GM19193 (cell line): ENCODE data around the gene SFXN3.

Experiments used
- POLR2A ChIP-seq: IDR thresholded peaks from 4 replicates; pipeline ENCODE4 v1.6.1; 2011; ENCODE audit not compliant: insufficient read depth, insufficient read length; ENCODE audit errors: extremely low read depth

Gene SFXN3

GRCh38 chr10:101018600-101019439 is 12.2 kb upstream of the SFXN3 start:
- no peak for TF ChIP-seq POLR2A

GRCh38 chr10:101019440-101019703 is 11.7 kb upstream of the SFXN3 start:
- no peak for TF ChIP-seq POLR2A

GRCh38 chr10:101020427-101021075 is 10.5 kb upstream of the SFXN3 start:
- no peak for TF ChIP-seq POLR2A

DNA sequence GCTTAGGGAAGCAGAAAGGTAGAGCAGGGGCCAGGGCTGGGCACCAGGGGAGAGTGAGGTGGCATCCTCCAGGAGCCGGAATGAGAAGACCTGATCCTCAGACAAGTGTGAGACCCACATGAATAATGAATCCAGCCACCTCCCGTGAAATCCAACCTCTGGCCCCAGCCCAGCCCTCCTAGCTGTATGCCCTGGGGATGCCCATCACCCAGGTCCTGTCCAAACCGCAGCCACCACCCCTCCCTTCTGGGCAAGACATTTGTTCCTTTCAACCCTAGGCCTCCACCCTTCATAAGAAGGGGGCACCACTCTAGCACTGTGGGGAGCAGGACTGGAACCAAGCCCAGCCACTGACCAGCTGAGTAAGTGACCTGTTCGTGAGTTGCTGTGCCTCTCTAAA is 9.8 kb upstream of the SFXN3 start:
- no peak for TF ChIP-seq POLR2A

DNA sequence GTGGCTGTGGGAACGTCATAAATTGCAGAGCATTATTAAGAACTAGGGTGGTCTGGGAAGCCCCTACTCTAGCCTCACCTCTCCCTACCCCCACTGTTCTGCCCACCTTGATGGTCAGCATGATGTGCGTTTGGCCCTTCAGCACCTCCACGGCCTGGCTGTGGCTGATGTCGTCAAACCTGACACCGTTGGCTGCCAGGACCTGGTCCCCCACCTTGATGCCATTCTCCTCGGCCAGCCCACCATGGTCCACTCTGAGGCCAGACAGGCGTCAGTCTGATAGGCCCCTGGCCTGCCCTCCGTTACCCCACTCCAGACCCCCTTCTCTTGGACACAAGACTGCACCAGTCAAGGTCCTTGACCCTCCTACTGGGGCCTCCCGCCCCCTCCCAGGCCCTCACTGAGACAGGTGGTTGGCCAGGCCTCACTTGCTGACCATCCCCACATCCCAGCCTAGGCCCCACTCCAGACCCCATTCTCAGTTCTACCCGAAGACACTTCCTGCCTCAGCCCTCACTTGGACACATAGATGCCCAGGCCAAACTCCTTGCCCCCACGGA is 9.3 kb upstream of the SFXN3 start:
- no peak for TF ChIP-seq POLR2A

DNA sequence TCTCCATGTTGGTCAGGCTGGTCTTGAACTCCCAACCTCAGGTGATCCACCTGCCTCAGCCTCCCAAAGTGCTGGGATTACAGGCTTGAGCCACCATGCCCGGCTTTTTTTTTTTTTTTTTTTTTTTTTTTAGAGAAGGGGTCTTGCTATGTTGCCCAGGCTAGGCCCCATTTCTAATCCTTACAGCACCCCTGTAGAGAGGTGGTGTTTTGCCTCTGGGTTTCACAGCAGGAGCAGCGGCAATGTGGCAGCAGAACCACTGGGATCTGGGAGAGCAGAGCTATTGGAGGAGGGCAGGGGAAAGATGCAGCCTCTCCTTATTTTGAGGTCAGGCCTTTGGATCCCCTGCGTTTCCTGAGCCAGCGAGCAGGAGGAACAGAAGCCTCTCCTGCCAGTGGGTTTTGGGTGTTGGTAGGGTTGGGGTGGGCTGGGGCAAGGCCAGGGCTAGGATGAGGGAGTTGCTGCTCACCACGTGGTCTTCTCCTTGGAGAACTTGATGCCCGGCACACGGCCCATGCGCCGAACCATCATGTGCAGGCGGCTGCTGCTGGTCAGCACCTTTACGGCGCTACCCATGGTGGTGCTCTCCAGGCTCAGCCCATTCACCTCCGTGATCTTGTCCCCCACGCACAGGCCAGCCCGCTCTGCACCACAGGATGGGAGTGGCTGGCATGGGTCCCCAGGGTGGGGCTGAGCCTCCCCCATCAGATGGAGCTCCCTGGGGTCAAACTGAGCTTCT is 7.9 kb upstream of the SFXN3 start:
- TF ChIP-seq POLR2A = no peak

DNA sequence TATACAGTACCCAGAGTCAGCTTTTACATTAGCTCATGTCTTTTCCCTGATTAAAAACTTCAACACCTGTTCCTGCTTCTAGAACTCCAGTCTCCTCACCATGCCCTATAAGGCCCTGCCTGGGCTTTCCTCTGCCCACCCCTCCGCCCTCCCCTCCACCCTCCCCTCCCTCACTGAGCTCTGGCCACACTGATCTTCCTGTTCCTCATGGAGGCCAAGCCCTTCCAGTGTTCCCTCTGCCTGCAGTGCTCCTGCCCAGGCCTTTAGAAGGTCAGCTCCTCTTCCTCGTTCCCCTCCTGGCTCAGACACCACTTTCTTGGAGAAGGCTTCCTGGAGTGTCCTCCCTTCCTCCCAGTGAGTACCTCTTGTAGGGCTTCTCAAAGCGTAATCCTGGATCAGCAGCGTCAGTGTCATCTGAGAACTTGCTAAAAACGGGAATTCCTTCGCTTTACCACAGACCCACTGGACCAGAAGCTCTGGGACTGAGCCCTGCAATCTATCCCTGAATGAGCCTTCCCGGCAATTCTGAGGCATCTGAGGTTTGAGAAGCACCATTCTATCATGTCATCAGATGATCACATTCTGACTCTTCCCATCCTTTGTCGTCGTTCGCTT is 3.8 kb upstream of the SFXN3 start:
- TF ChIP-seq POLR2A = no peak

GRCh38 chr10:101028446-101029337 is 2.3 kb upstream of the SFXN3 start:
- TF ChIP-seq POLR2A = no peak

- no peak for TF ChIP-seq POLR2A
Measured at GRCh38 chr10:101029520-101030295, 1.3 kb upstream of the SFXN3 start.

DNA sequence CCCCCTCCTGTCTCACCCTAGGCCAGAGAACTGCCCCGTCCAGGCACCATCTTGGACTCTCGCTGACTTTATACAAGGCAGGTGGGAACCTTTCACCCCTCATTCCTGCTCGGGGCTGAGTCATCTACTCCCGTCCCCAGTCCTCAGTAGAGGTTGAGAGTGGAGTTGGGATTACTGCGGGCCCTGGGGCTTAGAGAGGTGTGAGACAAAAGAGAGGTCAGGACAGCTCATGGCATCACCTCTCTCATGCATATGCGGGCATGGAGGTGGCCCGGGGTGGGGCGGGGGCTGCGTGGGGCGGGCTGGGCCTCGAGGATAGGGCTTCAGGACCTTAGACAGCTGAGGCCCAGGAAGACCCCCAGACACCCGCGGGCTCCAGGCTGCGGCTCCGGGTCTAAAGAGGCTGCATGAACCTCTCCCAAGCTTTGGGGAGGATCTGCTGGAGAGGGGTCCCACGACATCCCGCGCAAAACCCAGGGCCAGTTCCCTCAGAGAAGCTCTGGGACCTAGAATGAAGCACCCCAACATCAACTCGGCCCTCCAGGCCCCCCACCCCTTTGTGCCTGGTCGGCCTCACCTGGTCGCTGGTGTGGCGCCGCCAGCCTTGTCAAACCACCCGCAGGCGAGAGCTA is 422 bp upstream of the SFXN3 start:
- TF ChIP-seq POLR2A = no peak

- TF ChIP-seq POLR2A = no peak
Measured at GRCh38 chr10:101031796-101032636, 982 bp downstream of the SFXN3 start.

DNA sequence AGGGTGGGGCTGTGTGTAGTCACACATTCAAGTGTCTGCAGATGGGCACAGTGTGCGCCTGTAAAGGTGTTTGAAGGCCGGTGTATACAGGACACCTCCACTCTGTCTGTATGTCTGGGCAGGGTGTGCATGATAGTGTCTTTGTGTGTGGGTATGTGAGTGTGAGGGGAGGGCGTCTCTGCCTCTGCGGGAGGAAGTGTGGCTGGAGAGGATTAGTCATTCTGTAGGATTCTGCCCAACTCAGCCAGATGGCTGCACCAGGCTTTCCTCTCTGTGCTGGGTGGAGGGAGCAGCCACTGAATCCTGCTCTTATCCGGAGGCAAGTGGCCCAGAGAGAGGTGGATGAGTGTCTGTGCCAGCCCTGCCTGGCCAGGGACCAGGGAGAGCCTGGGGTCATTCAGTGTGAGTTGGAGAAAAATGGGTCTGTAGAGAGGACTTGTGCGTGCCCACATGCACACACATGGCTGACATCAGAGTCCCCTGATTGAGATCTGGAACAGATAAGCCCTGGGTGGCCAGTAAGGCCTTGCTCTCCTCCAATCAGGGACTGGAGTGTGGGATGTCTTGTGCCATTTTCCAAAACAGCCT is 1.7 kb downstream of the SFXN3 start:
- no peak for TF ChIP-seq POLR2A
